ENCODE data around the gene HDAC11. TPM values are rescaled to one million over a fixed set of nuclear protein-coding genes. Genes with fewer than 3 reads are reported as not detected.

HDAC11 gene
- total and polyA plus RNA-seq, 2 of the 13 experiments (the other 11 are each of a cell fraction or from before 2014, with no cell fraction given): 13.7 to 33.1 TPM

- TF ChIP-seq ZBED4 (CRISPR knock-in tag; IDR thresholded peaks at IDR 0.05; ENCODE audit: borderline replicate concordance) (no peak), MNT (IDR thresholded peaks at IDR 0.05) (peak; percentile 39), ZNF280B (CRISPR knock-in tag; IDR thresholded peaks at IDR 0.05; ENCODE audit: borderline replicate concordance) (no peak)
Observed at GRCh38 chr3:13549623-13550422, 69.7 kb downstream of the HDAC11 start (continued).

GRCh38 chr3:13550423-13550690 is 70.3 kb downstream of the HDAC11 start:
- Histone ChIP-seq H3K4me2 (ENCODE audit: low read depth, low read length) (no peak overlapping the region), H3K4me3 (replicated peaks in 1 of 3; ENCODE audit: insufficient read depth in 1 of 3, low read depth in 2 of 3, low read length in 3 of 3) (no peak overlapping the region), H3K79me2 (ENCODE audit: insufficient read depth, low read length) (no peaks in the 10 kb centered on the region), H3K27me3 (ENCODE audit: control insufficient read depth in 1 of 2, insufficient read depth in 2 of 2, low read length in 2 of 2) (peaks cover 11 to 78% of the 10 kb centered on the region in 2 experiments), H3K36me3 (replicated peaks in 1 of 2; ENCODE audit: control insufficient read depth in 1 of 2, insufficient read depth in 2 of 2, low read length in 2 of 2) (no peaks in the 10 kb centered on the region), H4K20me1 (ENCODE audit: insufficient read depth, low read length) (peaks cover 3% of the 10 kb centered on the region; the same call in 1 of the 2 replicates), H3K27ac (ENCODE audit: extremely low read length, insufficient read depth, low read length) (no peak overlapping the region), H2AFZ (ENCODE audit: low read length) (no peak overlapping the region), H3K9me3 (ENCODE audit: low read length) (no peaks in the 10 kb centered on the region), H3K9ac (ENCODE audit: insufficient read depth, low read depth, low read length) (no peak overlapping the region), H3K4me1 (ENCODE audit: insufficient read depth, low read length) (no peaks in the 10 kb centered on the region)
- DNase-seq (ENCODE audit: low spot score): no peak
- CTCF ChIA-PET (ENCODE audit: low intra/inter-chr PET ratio, low total read pairs): no interaction called here
- 17% methylated on average over 2 of the region's 2 CpGs for WGBS (ENCODE audit: low lambda C conversion rate)
- in situ Hi-C loops (cut with HindIII; ENCODE audit: extremely low pct_ligation_motif_present, low pct_unique_long_range_greater_than_20kb) (no loop called here), intact Hi-C loops (cut with micrococcal nuclease; ENCODE audit: unreplicated experiment) (no loop called here)
- POLR2A ChIA-PET: no interaction called here
- BruUV-seq (replicated peaks): no TSS peak
- FAIRE-seq: no peak
- no peak for ATAC-seq
- no peak for TF ChIP-seq ZNF367 (CRISPR knock-in tag; IDR thresholded peaks at IDR 0.05; ENCODE audit: borderline replicate concordance)
- no peak for TF ChIP-seq TOE1 (CRISPR knock-in tag; IDR thresholded peaks at IDR 0.05)
- TF ChIP-seq ZNF180 (CRISPR knock-in tag; IDR thresholded peaks at IDR 0.05; ENCODE audit: borderline replicate concordance, low read depth): no peak
- TF ChIP-seq ZNF557 (CRISPR knock-in tag; IDR thresholded peaks at IDR 0.05): no peak
- no peak for TF ChIP-seq FOXA1 (IDR thresholded peaks at IDR 0.05)
- TF ChIP-seq FOXA1 (CRISPR knock-in tag; IDR thresholded peaks at IDR 0.05): no peak
- TF ChIP-seq ZBTB21 (CRISPR knock-in tag; IDR thresholded peaks at IDR 0.05): no peak
- TF ChIP-seq ATF3 (CRISPR knock-in tag; IDR thresholded peaks at IDR 0.05): no peak
- no peak for TF ChIP-seq AGO1 (IDR thresholded peaks at IDR 0.05; ENCODE audit: low read depth, low read length, poor library complexity, severe bottlenecking)
- no peak for TF ChIP-seq DNMT3B (CRISPR knock-in tag; conservative IDR thresholded peaks at IDR 0.05)
- TF ChIP-seq ZNF350 (CRISPR knock-in tag; IDR thresholded peaks at IDR 0.05; ENCODE audit: borderline replicate concordance, low read depth): no peak
- no peak for TF ChIP-seq POLR2AphosphoS2 (IDR thresholded peaks at IDR 0.05; ENCODE audit: low read depth, low read length)
- no peak for TF ChIP-seq DNMT1 (CRISPR knock-in tag; IDR thresholded peaks at IDR 0.05)

Data from HepG2 (cell line).